ENCODE results near the gene PCSK6.

PCSK6 gene

GRCh38 chr15:101264911-101265641 is 224.4 kb downstream of the PCSK6 start:
- DNase-seq = no peak

GRCh38 chr15:101264011-101264410 is 225.5 kb downstream of the PCSK6 start:
- no peak for DNase-seq

- DNase-seq = no peak
Observed at GRCh38 chr15:101262551-101262950, 227.0 kb downstream of the PCSK6 start.

- DNase-seq = peak; percentile 61 to 66
Observed at GRCh38 chr15:101258238-101259144, 231.0 kb downstream of the PCSK6 start.

GRCh38 chr15:101256757-101257156 is 232.8 kb downstream of the PCSK6 start:
- peak; percentile 68 to 70 for DNase-seq

GRCh38 chr15:101255615-101256241 is 233.8 kb downstream of the PCSK6 start:
- no peak for DNase-seq

GRCh38 chr15:101255051-101255395 is 234.5 kb downstream of the PCSK6 start:
- no peak for DNase-seq

- no peak for DNase-seq
Observed at GRCh38 chr15:101254157-101255050, 235.1 kb downstream of the PCSK6 start.

All from AML-193 (cell line).